ENCODE results near the gene GRIFIN.

DNA sequence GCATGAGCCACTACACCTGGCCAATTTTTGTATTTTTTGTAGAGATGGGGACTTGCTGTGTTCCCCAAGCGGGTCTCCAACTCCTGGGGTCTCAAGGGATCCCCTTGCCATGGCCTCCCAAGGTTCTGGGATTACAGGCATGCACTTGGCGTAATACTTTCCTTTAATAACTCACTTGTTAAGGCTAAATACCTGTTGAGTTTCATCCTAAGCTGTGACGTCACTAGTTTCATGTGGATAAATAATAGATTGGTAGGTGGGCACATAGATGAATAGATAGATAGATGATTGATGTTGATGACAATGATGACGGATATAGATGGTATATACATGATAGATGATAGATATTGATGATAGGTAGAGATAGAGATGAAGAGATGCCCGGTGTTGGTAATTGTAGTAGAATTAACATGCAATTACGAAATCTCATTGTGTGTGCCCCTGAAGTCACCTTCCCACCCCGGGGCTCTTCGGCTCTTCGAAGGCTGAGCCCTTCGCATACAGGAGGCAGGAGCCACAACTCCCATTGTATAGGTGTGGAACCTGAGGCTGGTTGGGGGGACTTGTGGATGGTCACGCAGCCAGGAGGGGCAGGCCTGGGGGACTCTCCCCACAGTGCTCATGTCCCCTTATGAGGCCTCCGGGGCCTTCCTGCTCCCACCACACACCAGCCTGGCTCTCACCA is 2.6 kb downstream of the GRIFIN start:
- TF ChIP-seq, protein P1, sequence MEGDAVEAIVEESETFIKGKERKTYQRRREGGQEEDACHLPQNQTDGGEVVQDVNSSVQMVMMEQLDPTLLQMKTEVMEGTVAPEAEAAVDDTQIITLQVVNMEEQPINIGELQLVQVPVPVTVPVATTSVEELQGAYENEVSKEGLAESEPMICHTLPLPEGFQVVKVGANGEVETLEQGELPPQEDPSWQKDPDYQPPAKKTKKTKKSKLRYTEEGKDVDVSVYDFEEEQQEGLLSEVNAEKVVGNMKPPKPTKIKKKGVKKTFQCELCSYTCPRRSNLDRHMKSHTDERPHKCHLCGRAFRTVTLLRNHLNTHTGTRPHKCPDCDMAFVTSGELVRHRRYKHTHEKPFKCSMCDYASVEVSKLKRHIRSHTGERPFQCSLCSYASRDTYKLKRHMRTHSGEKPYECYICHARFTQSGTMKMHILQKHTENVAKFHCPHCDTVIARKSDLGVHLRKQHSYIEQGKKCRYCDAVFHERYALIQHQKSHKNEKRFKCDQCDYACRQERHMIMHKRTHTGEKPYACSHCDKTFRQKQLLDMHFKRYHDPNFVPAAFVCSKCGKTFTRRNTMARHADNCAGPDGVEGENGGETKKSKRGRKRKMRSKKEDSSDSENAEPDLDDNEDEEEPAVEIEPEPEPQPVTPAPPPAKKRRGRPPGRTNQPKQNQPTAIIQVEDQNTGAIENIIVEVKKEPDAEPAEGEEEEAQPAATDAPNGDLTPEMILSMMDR (IDR thresholded peaks at IDR 0.05; ENCODE audit: low read depth, low read length, poor library complexity, severe bottlenecking), result no peak
- no peak for TF ChIP-seq EZH2phosphoT487 (IDR thresholded peaks at IDR 0.05; ENCODE audit: borderline replicate concordance, low read length)
